RCC 7860 (cell line): ENCODE measurements around the gene COL26A1.
"Not testable (repeated sequence)": the region's sequence is repeated elsewhere in the genome, so short reads cannot be mapped to it uniquely, and the experiment has no call there.

Source experiments
- DNase-seq: peaks from one replicate; pipeline ENCODE4 v3.0.0-alpha.2; 2015; ENCODE audit warnings: low spot score
- FAIRE-seq: peaks from 2 replicates; lab custom pipeline; 2012; peaks lifted over from hg19 to GRCh38; lab: Jason Lieb, UNC

Gene COL26A1

DNA sequence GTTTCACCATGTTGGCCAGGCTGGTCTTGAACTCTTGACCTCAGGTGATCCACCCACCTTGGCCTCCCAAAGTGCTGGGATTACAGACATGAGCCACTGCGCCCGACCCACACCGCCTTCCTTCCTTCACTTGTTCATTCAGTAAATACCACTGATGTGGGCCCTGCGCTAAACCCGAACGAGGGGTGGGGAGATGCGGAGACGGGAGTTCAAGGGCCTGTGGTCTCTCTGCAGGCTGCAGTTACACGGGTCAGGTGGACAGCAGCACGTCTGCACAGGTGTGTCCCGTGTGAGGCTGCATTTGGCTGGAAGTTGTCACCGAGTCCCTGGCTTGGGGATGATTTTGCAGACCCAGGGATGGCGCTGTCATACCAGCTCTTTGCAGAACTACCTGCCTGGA, 38.1 kb downstream of the COL26A1 start:
- no peak for FAIRE-seq
- DNase-seq, result no peak

GRCh38 chr7:101401390-101402080, 38.9 kb downstream of the COL26A1 start:
- no peak for DNase-seq
- FAIRE-seq, result no peak

- DNase-seq, result peak; percentile 91
- peak; percentile 92 for FAIRE-seq
These were observed 39.6 kb downstream of the COL26A1 start for GRCh38 chr7:101402081-101402779.

DNA sequence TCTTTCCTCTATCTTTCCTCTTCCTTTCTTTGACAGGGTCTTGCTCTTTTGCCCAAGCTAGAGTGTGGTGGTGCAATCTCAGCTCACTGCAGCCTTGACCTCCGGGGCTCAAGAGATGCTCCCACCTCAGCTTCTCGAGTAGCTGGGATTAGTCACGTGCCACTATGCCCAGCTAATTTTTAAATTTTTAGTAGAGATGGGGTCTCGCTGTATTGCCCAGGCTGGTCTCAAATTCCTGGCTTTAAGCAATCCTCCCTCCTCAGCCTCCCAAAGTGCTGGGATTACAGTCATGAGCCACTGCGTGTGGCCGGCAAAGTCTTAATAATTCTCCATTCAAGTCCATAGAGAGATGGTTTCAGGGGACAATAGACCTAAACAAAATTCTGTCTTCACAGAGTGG, 40.2 kb downstream of the COL26A1 start:
- DNase-seq (no peak), FAIRE-seq (no peak)

DNA sequence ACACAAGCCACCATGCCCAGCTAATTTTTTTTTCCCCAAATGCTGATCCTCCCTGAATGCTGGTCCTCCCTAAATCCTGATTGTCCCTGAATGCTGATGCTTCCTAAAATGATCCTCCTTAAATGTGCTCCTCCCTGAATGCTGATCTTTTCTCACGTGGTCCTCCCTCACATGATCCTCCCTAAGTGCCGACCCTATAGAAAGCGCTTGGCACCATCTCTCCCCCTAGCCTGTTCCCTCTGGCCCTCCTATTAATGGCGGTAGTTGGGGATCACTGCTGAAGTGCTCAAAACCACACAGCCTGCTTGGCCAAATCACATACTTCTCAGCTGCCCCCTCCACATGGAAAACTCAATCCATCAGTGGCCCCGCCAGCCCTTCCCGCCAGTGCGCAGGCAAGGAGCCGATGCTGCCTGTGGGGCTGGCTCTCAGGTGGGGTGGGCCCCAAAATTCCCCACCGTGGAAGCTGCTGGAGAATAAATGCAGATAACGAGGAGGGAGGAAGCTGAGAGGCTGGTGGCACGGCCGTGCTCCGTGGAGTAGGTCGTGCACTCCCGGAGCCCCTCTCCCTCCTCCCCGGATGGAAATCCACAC, 42.9 kb downstream of the COL26A1 start:
- FAIRE-seq (no peak), DNase-seq (no peak)

DNA sequence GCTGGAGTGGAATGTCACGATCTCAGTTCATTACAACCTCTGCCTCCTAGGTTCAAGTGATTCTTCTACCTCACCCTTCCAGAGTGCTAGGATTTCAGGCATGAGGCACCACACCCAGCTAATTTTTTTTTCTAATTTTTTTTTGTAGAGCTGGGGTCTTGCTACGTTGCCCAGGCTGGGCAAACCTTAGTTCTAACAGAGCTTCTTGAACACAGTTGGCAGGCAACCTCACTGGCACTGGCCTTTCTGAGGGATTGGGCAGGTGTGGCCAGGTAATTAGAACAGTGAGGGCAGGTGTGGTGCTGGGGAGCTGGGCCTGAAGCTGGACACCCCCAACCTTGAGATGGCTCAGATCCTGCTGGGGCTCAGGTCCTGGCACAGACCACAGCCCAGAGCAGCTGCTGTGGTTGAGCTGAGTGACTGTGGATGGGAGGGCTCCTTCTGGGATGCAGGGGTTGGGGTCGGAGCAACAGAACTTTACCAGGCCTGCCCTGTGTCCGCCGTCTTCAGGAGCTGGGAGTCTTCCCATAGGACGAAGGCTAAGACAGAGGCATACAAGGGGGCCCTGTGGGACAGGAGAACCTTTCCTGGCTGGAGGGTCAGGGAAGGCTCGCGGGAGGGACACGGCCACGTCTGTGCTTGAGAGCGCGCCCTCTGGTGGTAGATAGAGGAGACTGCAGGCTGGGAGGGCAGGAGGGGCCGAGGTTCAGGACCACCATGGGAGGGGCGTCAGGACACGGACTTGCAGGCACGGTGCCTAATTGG, 48.2 kb downstream of the COL26A1 start:
- DNase-seq (no peak), FAIRE-seq (no peak)

GRCh38 chr7:101411508-101411874, 48.8 kb downstream of the COL26A1 start:
- no peak for DNase-seq
- FAIRE-seq, result no peak

DNA sequence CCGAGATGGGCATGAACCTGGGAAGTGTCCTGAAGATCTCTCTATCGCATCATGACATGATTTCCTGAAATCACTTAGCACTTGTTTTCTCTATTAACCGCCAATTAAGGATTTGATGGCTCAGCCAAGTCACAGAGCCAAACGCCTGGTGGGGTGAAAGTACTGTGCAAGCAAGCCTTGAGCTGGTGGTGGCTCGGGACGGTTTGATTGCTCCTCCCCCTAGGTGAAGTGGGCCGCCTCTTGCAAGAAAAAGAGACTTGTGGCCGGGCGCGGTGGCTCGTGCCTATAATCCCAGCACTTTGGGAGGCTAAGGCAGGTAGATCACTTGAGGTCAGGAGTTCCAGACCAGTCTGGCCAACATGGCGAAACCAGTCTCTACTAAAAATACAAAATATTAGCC, 50.3 kb downstream of the COL26A1 start:
- DNase-seq (no peak), FAIRE-seq (no peak)

- FAIRE-seq (no peak), DNase-seq (no peak)
These were observed 56.0 kb downstream of the COL26A1 start for GRCh38 chr7:101418694-101419093.

DNA sequence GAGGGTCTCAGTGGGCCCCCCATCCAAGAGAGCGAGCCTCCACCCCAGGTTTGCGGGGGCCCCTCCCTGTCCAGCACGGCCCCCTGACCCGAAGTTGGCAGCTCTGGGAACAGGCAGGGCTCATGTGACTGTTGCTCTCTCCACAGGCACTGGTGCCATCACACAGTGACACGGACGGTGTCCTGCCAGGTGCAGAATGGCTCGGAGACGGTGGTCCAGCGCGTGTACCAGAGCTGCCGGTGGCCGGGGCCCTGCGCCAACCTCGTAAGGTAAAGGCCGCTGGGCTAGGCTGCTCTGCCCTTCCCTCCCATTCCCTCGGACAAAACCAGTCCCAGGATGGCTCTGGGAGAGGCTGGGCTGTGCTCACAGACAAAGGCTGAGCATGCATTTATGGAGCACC, 57.2 kb downstream of the COL26A1 start:
- FAIRE-seq, result no peak

DNA sequence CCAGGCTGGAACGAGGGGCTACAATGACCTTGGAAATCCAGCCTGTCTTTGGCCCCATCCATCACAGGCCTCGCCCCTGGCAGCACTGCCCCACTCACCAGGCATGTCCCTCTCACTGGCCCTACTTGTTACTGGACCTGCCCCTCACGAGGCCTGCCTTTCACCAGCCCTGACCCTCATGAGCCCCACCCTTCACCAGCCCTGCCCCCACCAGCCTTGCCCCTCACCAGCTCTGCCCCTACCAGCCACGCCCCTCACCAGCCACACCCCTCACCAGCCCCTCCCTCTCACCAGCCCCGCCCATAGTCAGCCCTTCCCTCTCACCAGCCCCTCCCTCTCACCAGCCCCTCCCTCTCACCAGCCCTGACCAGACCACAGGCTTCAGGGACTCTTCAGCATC, 57.8 kb downstream of the COL26A1 start:
- DNase-seq (no peak), FAIRE-seq (no peak)

More for the DNA sequence above, 57.2 kb downstream of the COL26A1 start:
- DNase-seq, result no peak

GRCh38 chr7:101422356-101423195, 59.9 kb downstream of the COL26A1 start:
- FAIRE-seq (no peak), DNase-seq (no peak)

DNA sequence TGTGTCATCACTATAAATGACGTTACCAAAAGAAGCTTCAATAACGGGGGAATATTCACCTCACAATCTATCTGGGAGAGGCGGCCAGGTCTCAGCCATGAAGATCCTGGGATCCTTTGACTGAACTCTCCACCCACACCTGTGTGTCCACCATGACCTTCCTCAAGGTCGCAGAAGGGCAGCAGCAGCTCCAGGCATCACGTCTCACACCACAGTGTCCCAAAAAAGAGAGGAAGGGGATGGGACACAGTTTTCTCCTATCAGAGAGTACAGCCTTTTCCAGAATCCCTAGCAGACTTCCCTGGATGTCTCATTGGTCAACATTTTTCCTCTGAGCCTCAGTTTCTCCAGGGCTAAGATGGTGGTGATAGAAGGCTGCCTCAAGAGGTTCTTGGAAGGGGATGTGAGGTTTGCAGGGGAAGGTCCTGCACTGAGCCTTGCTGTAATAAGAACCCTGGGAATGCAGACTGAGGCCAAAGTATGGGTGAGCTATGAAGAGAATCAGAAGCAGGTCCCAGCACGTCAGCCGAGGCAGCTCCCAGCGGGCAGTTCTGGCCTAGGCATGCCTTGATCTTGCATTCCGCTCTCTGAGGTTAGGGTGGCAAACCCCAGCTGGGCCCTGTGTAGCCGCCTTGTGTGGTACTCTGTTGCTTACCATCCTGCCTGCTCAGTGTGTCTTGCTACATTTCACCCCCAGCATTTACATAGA, 63.8 kb downstream of the COL26A1 start:
- no peak for DNase-seq
- no peak for FAIRE-seq

- FAIRE-seq, result no peak
- DNase-seq, result no peak
These were observed 65.6 kb downstream of the COL26A1 start for GRCh38 chr7:101428093-101428866.

DNA sequence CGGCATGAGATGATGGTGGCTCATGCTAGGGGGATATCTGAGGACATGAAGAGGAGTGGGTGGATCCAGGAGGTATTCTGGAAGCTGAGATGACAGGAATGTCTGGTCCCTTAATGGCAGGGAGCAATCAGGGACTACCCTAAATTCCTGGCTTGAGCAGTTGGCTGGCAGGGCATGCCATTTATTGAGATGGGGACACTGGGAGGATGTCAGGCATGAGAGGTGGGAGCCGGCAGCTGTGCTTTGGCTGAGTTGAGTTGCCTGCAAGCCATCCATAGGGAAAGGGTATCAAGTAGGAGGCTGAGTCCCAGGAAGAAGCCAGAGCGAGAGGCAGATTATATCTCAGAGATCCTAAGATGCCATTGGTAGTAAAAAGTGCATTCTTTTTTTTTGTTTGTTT, 69.6 kb downstream of the COL26A1 start:
- no peak for FAIRE-seq
- DNase-seq, result no peak

GRCh38 chr7:101433688-101434087, 71.0 kb downstream of the COL26A1 start:
- FAIRE-seq (no peak), DNase-seq (no peak)

DNA sequence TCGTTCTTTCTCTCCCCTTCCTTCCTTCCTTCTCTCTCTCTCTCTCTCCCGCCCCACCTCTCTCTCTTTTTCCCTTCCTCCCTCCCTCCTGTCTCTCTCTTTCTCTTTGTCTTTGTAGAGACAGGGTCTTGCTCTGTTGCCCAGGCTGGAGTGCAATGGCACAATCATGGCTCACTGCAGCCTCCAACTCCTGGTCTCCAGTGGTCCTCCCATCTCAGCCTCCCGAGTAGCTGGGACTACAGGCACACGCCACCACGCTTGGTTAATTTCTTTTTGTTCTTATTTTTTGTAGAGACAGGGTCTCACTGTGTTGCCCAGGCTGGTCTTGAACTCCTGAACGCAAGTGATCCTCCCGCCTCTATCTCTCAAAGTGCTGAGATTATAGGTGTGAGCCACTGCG, 71.5 kb downstream of the COL26A1 start:
- not testable (repeated sequence) for DNase-seq, FAIRE-seq

DNA sequence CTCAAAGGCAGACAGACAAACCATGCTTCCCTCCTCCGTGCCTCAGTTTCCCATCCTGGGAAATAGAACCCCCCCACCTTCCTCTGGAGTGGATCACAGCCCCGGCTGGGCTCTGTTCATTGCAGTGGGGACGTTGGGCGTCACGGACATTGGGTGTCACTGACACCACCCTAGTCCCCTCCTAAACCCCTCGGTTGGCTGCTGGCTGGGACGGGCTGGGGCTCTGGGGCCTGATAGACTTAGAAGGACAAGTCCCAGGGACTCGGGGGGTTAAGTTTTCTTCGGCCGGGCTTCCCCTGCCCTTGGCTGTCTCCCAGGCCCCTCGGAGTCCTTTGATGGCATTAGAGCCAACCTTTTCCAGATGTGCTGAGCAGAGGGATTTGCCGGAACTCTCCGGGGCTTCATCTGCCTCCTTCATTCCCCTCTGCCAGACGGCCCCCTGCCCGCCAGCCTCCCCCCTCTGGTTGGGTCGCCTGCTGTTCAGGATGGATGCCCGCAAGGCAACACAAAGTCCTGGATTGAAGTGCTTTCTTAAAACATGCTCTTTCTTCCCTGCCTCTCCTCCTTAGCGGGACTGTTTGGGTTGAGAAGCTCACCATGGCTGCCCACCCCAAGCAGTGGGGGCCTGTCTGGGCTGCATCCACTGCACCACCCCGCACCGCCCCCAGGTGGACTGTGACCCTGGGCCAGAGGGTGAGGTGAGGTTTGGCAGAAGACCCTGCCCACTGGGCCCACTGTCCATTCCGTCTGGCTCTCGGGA, 73.0 kb downstream of the COL26A1 start:
- no peak for FAIRE-seq
- no peak for DNase-seq
